PC-9 (cell line): ENCODE measurements around the gene TLL2.

ENCODE experiments used
- CTCF ChIP-seq: fragments of 200-600 bp; sonication (generic); conservative IDR thresholded peaks from 2 replicates; pipeline ENCODE4 v1.6.1; 2017; ENCODE audit warnings: mixed run types, antibody characterized with exemption, mild to moderate bottlenecking, moderate library complexity
- EZH2 ChIP-seq: fragments of 200-600 bp; sonication (generic); IDR thresholded peaks from 2 replicates; pipeline ENCODE4 v1.8.0; 2017; ENCODE audit warnings: antibody characterized with exemption, low read depth

- TF ChIP-seq CTCF, result no peak
- no peak for TF ChIP-seq EZH2
Observed at GRCh38 chr10:96463562-96463961, 50.2 kb downstream of the TLL2 start.
